HFFc6 (cell line): ENCODE results near the gene LURAP1L. TPM values are rescaled to one million over a fixed set of nuclear protein-coding genes. Genes with fewer than 3 reads are reported as not detected.

ENCODE experiments used
- DNase-seq: peaks from one replicate; pipeline ENCODE4 v3.0.0-alpha.2; 2018
- H3K27ac Mint-ChIP-seq: 2 replicates; pipeline ENCODE4 v1.8.0; 2020; ENCODE audit warnings: mild to moderate bottlenecking, mixed read lengths
- H3K27me3 Mint-ChIP-seq: 2 replicates; pipeline ENCODE4 v1.8.0; 2021; ENCODE audit warnings: mild to moderate bottlenecking, moderate library complexity, mixed read lengths; ENCODE audit not compliant: insufficient read depth
- H3K36me3 Mint-ChIP-seq: 2 replicates; pipeline ENCODE4 v1.8.0; 2021; ENCODE audit warnings: low read depth, mixed read lengths
- H3K4me1 Mint-ChIP-seq: 2 replicates; pipeline ENCODE4 v1.8.0; 2020; ENCODE audit warnings: low read depth, mixed read lengths
- H3K4me3 Mint-ChIP-seq: 2 replicates; pipeline ENCODE4 v1.8.0; 2020; ENCODE audit warnings: mild to moderate bottlenecking, moderate library complexity, mixed read lengths
- H3K9me3 Mint-ChIP-seq: 2 replicates; pipeline ENCODE4 v1.8.0; 2020; ENCODE audit warnings: mild to moderate bottlenecking, mixed read lengths
- CTCF ChIP-seq: fragments of 200-600 bp; sonication (generic); IDR thresholded peaks from 2 replicates; pipeline ENCODE4 v1.5.0; 2021; ENCODE audit warnings: antibody characterized with exemption, mild to moderate bottlenecking
- total RNA-seq, 6 experiments: library from RNA; stranded (reverse); fragmentation: NEBNext Ultra II Directional; extraction: Animal tissue kit (Norgen Biotek cat#: 25700); gene quantifications; 2 replicates in 1 of 6; 3 replicates in 5 of 6; pipeline ENCODE4 v1.2.3, GENCODE V29; 2021

Gene LURAP1L
- total RNA-seq, 6 experiments from 2014 or later: 1.1 to 1.7 (median 1.3) TPM

DNA sequence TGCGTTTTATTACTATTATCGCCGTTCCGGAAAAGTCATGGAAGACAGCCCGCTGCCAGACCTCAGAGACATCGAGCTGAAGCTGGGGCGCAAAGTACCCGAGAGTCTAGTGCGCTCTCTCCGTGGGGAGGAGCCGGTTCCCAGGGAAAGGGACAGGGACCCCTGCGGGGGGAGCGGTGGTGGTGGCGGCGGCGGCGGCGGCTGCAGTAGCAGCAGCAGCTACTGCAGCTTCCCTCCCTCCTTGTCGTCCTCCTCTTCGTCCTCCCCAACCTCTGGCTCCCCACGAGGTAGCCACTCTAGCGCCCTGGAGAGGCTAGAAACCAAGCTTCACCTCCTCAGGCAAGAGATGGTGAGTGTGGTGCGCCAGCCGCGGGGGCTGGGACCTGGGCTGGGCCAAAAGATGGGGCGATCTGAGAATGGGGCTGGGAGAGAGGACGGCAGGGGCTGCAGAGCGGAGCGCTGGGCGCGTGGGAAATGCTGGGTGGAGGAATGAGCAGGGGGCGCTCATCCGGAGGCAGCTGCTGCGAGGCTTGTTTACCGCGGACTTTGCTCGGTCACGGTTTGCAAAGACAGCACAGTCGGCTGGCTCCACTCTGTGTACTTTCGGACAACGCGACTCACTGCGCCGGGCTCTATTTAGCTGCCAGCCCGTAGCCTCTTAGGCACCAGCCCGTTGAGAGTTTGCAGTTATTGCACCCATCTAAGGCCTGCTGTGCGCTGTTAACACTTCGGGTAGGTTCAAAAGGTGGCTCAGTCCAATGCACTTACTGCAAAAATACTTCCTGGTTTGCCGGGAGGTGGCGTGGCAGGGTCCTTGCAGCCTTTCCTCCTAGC, 1.1 kb downstream of the LURAP1L start:
- Mint-ChIP-seq H3K4me1 (peaks cover 21% of the 10 kb centered on the region), H3K36me3 (no peaks in the 10 kb centered on the region), H3K9me3 (no peaks in the 10 kb centered on the region), H3K27ac (peak overlapping the region; percentile 79), H3K27me3 (peaks cover 1% of the 10 kb centered on the region), H3K4me3 (peak overlapping the region; percentile 93)
- peak; percentile 76 for DNase-seq
- peak; percentile 68 for TF ChIP-seq CTCF

- TF ChIP-seq CTCF: no peak
- Mint-ChIP-seq H3K27me3 (peaks cover 1% of the 10 kb centered on the region), H3K36me3 (no peaks in the 10 kb centered on the region), H3K4me1 (peaks cover 20% of the 10 kb centered on the region), H3K27ac (peak overlapping the region; percentile 79), H3K4me3 (peak overlapping the region; percentile 93), H3K9me3 (no peaks in the 10 kb centered on the region)
- DNase-seq: peak; percentile 5
These were observed 1.8 kb downstream of the LURAP1L start for GRCh38 chr9:12776513-12777055.

- peak overlapping the region; percentile 79; the same call in 1 of the 2 replicates for H3K27ac Mint-ChIP-seq
- H3K9me3 Mint-ChIP-seq: no peaks in the 10 kb centered on the region
- peaks cover 13% of the 10 kb centered on the region for H3K4me1 Mint-ChIP-seq
- peaks cover 1% of the 10 kb centered on the region for H3K27me3 Mint-ChIP-seq
- H3K36me3 Mint-ChIP-seq: peaks cover 3% of the 10 kb centered on the region; the same call in 1 of the 2 replicates
- H3K4me3 Mint-ChIP-seq: peak overlapping the region; percentile 93; the same call in 1 of the 2 replicates
- TF ChIP-seq CTCF: no peak
- no peak for DNase-seq
These were observed 2.6 kb downstream of the LURAP1L start for GRCh38 chr9:12777121-12778022.

- Mint-ChIP-seq H3K27me3 (peaks cover 1% of the 10 kb centered on the region), H3K9me3 (no peaks in the 10 kb centered on the region), H3K27ac (no peak overlapping the region; the same call in 1 of the 2 replicates), H3K4me1 (peaks cover 12% of the 10 kb centered on the region), H3K36me3 (peaks cover 7% of the 10 kb centered on the region; the same call in 1 of the 2 replicates), H3K4me3 (no peak overlapping the region)
- DNase-seq: no peak
- no peak for TF ChIP-seq CTCF
These were observed 3.6 kb downstream of the LURAP1L start for GRCh38 chr9:12778389-12778788.

DNA sequence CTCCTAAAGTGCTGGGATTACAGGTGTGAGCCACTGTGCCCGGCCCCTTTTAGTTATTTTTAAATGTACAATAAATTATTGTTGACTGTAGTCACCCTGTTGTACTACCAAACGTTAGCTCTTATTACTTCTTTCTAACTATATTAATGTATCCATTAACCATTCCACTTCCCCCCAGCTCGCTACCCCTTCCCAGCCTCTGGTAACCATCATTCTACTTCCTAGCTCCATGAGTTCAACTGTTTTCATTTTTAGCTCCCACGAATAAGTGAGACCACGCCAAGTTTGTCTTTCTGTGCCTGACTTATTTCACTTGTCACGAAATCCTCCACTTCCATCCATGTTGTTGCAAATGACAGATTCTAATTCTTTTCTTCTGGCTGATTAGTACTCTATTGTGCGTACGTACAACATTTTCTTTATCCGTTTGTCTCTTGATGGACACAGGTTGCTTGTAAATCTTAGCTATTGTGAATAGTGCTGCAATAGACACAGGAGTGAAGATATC, 6.5 kb downstream of the LURAP1L start:
- H3K4me3 Mint-ChIP-seq: no peak overlapping the region
- H3K9me3 Mint-ChIP-seq: no peaks in the 10 kb centered on the region; the same call in 1 of the 2 replicates
- peaks cover 36% of the 10 kb centered on the region for H3K4me1 Mint-ChIP-seq
- no peak overlapping the region for H3K27ac Mint-ChIP-seq
- no peak for TF ChIP-seq CTCF
- no peaks in the 10 kb centered on the region for H3K27me3 Mint-ChIP-seq
- peaks cover 15% of the 10 kb centered on the region; the same call in 1 of the 2 replicates for H3K36me3 Mint-ChIP-seq
- no peak for DNase-seq
